Endothelial cell (in vitro differentiated cells): Measurements from ENCODE around the gene TP63. TPM values are rescaled to one million over a fixed set of nuclear protein-coding genes. Genes with fewer than 3 reads are reported as not detected.

Experiments
- DNase-seq: peaks from one replicate; pipeline ENCODE4 v3.0.0; 2021; ENCODE audit warnings: low spot score
- H3K27ac Mint-ChIP-seq: one replicate; pipeline ENCODE4 v1.8.0; 2021; ENCODE audit warnings: mixed read lengths, inconsistent platforms; ENCODE audit not compliant: unreplicated experiment
- H3K27me3 Mint-ChIP-seq: one replicate; pipeline ENCODE4 v1.8.0; 2021; ENCODE audit warnings: mild to moderate bottlenecking, moderate library complexity, mixed read lengths, inconsistent platforms; ENCODE audit not compliant: unreplicated experiment
- H3K36me3 Mint-ChIP-seq: one replicate; pipeline ENCODE4 v1.8.0; 2021; ENCODE audit warnings: mild to moderate bottlenecking, low read depth, mixed read lengths, inconsistent platforms; ENCODE audit not compliant: unreplicated experiment
- H3K4me1 Mint-ChIP-seq: one replicate; pipeline ENCODE4 v1.8.0; 2021; ENCODE audit warnings: mild to moderate bottlenecking, mixed read lengths, inconsistent platforms; ENCODE audit not compliant: unreplicated experiment
- H3K4me3 Mint-ChIP-seq: one replicate; pipeline ENCODE4 v1.8.0; 2021; ENCODE audit warnings: mild to moderate bottlenecking, mixed read lengths, inconsistent platforms; ENCODE audit not compliant: unreplicated experiment
- H3K9me3 Mint-ChIP-seq: one replicate; pipeline ENCODE4 v1.8.0; 2021; ENCODE audit warnings: mixed read lengths, inconsistent platforms; ENCODE audit not compliant: unreplicated experiment
- CTCF ChIP-seq: fragments of 200-600 bp; sonication (generic); IDR thresholded peaks from one replicate; pipeline ENCODE4 v1.5.0; 2021; ENCODE audit warnings: antibody characterized with exemption; ENCODE audit not compliant: unreplicated experiment
- total RNA-seq: library from RNA; stranded (reverse); fragmentation: NEBNext Ultra II Directional; extraction: Animal tissue kit (Norgen Biotek cat#: 25700); gene quantifications from one replicate; pipeline ENCODE4 v1.2.1, GENCODE V29; 2021; ENCODE audit not compliant: unreplicated experiment

The TP63 gene
- total RNA-seq, 1 donor from 2014 or later, result 1.0 TPM

GRCh38 chr3:189860296-189860695 is 229.1 kb downstream of the TP63 start:
- H3K9me3 Mint-ChIP-seq, result no peaks in the 10 kb centered on the region
- H3K27me3 Mint-ChIP-seq, result no peaks in the 10 kb centered on the region
- peaks cover 11% of the 10 kb centered on the region for H3K4me1 Mint-ChIP-seq
- DNase-seq, result no peak
- H3K27ac Mint-ChIP-seq, result no peak overlapping the region
- H3K36me3 Mint-ChIP-seq, result no peaks in the 10 kb centered on the region
- TF ChIP-seq CTCF, result no peak
- H3K4me3 Mint-ChIP-seq, result no peak overlapping the region

GRCh38 chr3:189862385-189862998 is 231.3 kb downstream of the TP63 start:
- TF ChIP-seq CTCF, result no peak
- H3K27ac Mint-ChIP-seq, result no peak overlapping the region
- DNase-seq, result no peak
- no peaks in the 10 kb centered on the region for H3K9me3 Mint-ChIP-seq
- no peak overlapping the region for H3K4me3 Mint-ChIP-seq
- H3K36me3 Mint-ChIP-seq, result no peaks in the 10 kb centered on the region
- H3K4me1 Mint-ChIP-seq, result peaks cover 11% of the 10 kb centered on the region
- H3K27me3 Mint-ChIP-seq, result no peaks in the 10 kb centered on the region

GRCh38 chr3:189863031-189863430 is 231.8 kb downstream of the TP63 start:
- Mint-ChIP-seq H3K36me3 (no peaks in the 10 kb centered on the region), H3K4me1 (peaks cover 11% of the 10 kb centered on the region), H3K27me3 (no peaks in the 10 kb centered on the region), H3K4me3 (no peak overlapping the region), H3K27ac (no peak overlapping the region), H3K9me3 (no peaks in the 10 kb centered on the region)
- no peak for TF ChIP-seq CTCF
- DNase-seq, result no peak

- no peaks in the 10 kb centered on the region for H3K9me3 Mint-ChIP-seq
- peaks cover 9% of the 10 kb centered on the region for H3K4me1 Mint-ChIP-seq
- no peak overlapping the region for H3K27ac Mint-ChIP-seq
- no peak for TF ChIP-seq CTCF
- H3K27me3 Mint-ChIP-seq, result no peaks in the 10 kb centered on the region
- DNase-seq, result no peak
- H3K36me3 Mint-ChIP-seq, result no peaks in the 10 kb centered on the region
- no peak overlapping the region for H3K4me3 Mint-ChIP-seq
Observed at GRCh38 chr3:189868061-189868460, 236.9 kb downstream of the TP63 start.

- peaks cover under 1% of the 10 kb centered on the region for H3K4me1 Mint-ChIP-seq
- no peaks in the 10 kb centered on the region for H3K9me3 Mint-ChIP-seq
- H3K36me3 Mint-ChIP-seq, result no peaks in the 10 kb centered on the region
- H3K27ac Mint-ChIP-seq, result no peak overlapping the region
- H3K27me3 Mint-ChIP-seq, result no peaks in the 10 kb centered on the region
- no peak for DNase-seq
- H3K4me3 Mint-ChIP-seq, result no peak overlapping the region
- TF ChIP-seq CTCF, result no peak
Observed at GRCh38 chr3:189869165-189869564, 238.0 kb downstream of the TP63 start.
